ENCODE data around the gene CYB5D1.
A peak's percentile ranks its signal among the peaks of the same experiment; 100 is the strongest.

The CYB5D1 gene

GRCh38 chr17:7833795-7834541 is 23.8 kb upstream of the CYB5D1 start, which contains the start of gene KDM6B:
TSS of gene KDM6B (plus strand) at chr17:7834217. CDS start at chr17:7845555, 11,338 bp downstream.
- DNase-seq (ENCODE audit: low read depth): peak; percentile 89
- no peak for TF ChIP-seq CTCF (IDR thresholded peaks at IDR 0.05; ENCODE audit: insufficient read depth, low read depth, low read length, missing control alignments)
- H3K4me3 ChIP-seq (ENCODE audit: low read depth, low read length): peak within 1 kb of the TSS; percentile 80

DNA sequence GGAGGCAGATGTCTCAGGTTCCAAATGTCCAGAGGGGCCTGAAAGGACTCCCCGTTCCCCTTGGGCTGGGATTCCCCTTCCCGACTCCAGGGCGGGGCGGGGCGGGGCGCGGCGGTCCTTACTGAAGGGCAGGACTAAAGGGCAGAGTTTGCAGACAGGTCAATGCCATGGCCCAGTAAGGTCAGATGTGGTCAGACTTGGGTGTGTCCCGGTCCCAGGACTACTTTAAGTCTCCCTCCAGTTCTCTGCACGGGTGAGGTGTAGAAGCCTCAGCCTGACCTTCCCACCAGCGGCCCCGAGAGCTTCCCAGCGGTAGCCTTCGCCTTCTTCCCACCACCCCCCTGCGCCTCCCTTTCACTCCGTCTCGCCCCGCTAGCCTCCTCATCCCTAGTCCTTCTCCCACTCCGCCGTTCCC is 23.3 kb upstream of the CYB5D1 start:
- DNase-seq (ENCODE audit: low read depth): peak; percentile 67
- no peak for TF ChIP-seq CTCF (IDR thresholded peaks at IDR 0.05; ENCODE audit: insufficient read depth, low read depth, low read length, missing control alignments)
- H3K4me3 ChIP-seq (ENCODE audit: low read depth, low read length): peak overlapping the region; percentile 80

- H3K4me3 ChIP-seq (ENCODE audit: low read depth, low read length): peak overlapping the region; percentile 96
- TF ChIP-seq CTCF (IDR thresholded peaks at IDR 0.05; ENCODE audit: insufficient read depth, low read depth, low read length, missing control alignments): peak; percentile 82
- peak; percentile 97 for DNase-seq (ENCODE audit: low read depth)
Measured at GRCh38 chr17:7834957-7835813, 22.6 kb upstream of the CYB5D1 start.

- DNase-seq (ENCODE audit: low read depth): no peak
- H3K4me3 ChIP-seq (ENCODE audit: low read depth, low read length): peak overlapping the region; percentile 96
- no peak for TF ChIP-seq CTCF (IDR thresholded peaks at IDR 0.05; ENCODE audit: insufficient read depth, low read depth, low read length, missing control alignments)
Measured at GRCh38 chr17:7835814-7836595, 21.8 kb upstream of the CYB5D1 start.

DNA sequence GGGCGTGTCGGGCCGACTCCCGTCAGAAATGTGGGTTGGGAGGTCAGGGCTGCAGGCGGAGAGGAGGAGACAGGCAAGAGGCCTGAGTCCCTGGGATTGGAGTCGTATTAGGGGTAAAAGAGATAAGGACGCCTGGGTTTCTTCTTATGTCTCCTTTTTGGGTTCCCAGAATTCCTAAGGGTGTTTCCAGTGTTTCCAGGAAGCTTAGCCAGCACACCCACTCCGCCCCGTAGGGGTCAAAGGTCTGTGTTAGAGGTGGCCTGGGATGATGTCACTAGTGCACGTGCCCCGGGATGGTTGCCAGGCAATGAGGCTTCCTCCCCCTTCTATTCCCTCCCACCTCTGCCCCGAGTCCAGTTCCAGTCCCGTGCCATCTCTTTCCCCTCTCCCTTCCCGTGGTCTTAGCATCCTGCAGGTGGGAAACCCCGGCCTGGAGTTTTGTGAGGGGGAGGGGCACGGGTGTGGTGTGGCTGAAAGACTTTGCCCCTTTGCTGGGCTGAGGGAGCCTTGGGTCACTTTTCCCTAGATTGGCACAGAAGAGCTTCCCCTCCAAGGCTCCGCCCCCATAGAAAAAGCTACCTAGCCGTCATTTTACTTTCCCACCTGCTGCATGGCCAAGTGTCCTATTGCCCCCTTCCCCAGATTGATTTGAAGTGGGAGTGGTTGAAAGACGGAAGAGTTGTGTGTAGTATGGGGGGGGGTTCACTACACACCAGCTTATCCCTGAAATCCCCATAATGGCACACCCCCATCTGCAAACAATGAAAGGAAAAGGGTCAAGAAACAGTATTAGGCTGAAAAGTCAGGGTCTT is 21.0 kb upstream of the CYB5D1 start:
- TF ChIP-seq CTCF (IDR thresholded peaks at IDR 0.05; ENCODE audit: insufficient read depth, low read depth, low read length, missing control alignments): no peak
- DNase-seq (ENCODE audit: low read depth): peak; percentile 93
- H3K4me3 ChIP-seq (ENCODE audit: low read depth, low read length): peak overlapping the region; percentile 96
